Activated CD8-positive, alpha-beta memory T cell treated with anti-CD3 and anti-CD28 coated beads, Interleukin-2, amount 50 U/mL, for 1 hour (primary cell): ENCODE results near the gene CTSH.

ENCODE experiments used
- DNase-seq: peaks from one replicate; pipeline ENCODE4 v3.0.0-alpha.2; 2020; ENCODE audit errors: extremely low read depth

CTSH gene

GRCh38 chr15:78977591-78978347 lies 32.9 kb upstream of the CTSH start:
- DNase-seq: no peak

- DNase-seq: no peak
These were observed 32.3 kb upstream of the CTSH start for GRCh38 chr15:78977091-78977571.

GRCh38 chr15:78976691-78977090 lies 31.8 kb upstream of the CTSH start:
- DNase-seq: no peak

- no peak for DNase-seq
These were observed 29.5 kb upstream of the CTSH start for GRCh38 chr15:78974272-78974918.

- no peak for DNase-seq
These were observed 25.0 kb upstream of the CTSH start for GRCh38 chr15:78969687-78970349.

GRCh38 chr15:78968539-78969271 lies 23.9 kb upstream of the CTSH start:
- DNase-seq: no peak

- no peak for DNase-seq
These were observed 23.3 kb upstream of the CTSH start for GRCh38 chr15:78968114-78968513.

GRCh38 chr15:78960308-78960707 lies 15.5 kb upstream of the CTSH start:
- no peak for DNase-seq

- DNase-seq: no peak
These were observed 14.5 kb upstream of the CTSH start for GRCh38 chr15:78959360-78959759.

GRCh38 chr15:78957416-78958093 lies 12.7 kb upstream of the CTSH start:
- no peak for DNase-seq

GRCh38 chr15:78956937-78957336 lies 12.1 kb upstream of the CTSH start:
- no peak for DNase-seq

- no peak for DNase-seq
These were observed 10.5 kb upstream of the CTSH start for GRCh38 chr15:78955355-78955754.

- DNase-seq: no peak
These were observed 7.0 kb upstream of the CTSH start for GRCh38 chr15:78951841-78952238.

- no peak for DNase-seq
These were observed 6.3 kb upstream of the CTSH start for GRCh38 chr15:78950902-78951840.

GRCh38 chr15:78950343-78950742 lies 5.5 kb upstream of the CTSH start:
- DNase-seq: no peak

- DNase-seq: no peak
These were observed 4.6 kb upstream of the CTSH start for GRCh38 chr15:78949461-78949860.

- no peak for DNase-seq
These were observed 2.7 kb upstream of the CTSH start for GRCh38 chr15:78947506-78947905.

GRCh38 chr15:78946493-78946892 lies 1.6 kb upstream of the CTSH start:
- no peak for DNase-seq

GRCh38 chr15:78944202-78944625 lies 632 bp downstream of the CTSH start:
- no peak for DNase-seq

GRCh38 chr15:78943692-78944091 lies 1.2 kb downstream of the CTSH start:
- no peak for DNase-seq
